ENCODE measurements around the gene RAPGEF3.
A peak's percentile ranks its signal among the peaks of the same experiment; 100 is the strongest.

RAPGEF3 gene

GRCh38 chr12:47704719-47705118, 54.0 kb downstream of the RAPGEF3 start:
- peaks cover 29% of the 10 kb centered on the region for H4K20me1 ChIP-seq (ENCODE audit: insufficient read depth, low read length, poor library complexity, severe bottlenecking)
- peaks cover 75% of the 10 kb centered on the region for H3K79me2 ChIP-seq (ENCODE audit: insufficient read depth, low read length)
- no peaks in the 10 kb centered on the region; the same call in 1 of the 2 replicates for H3K36me3 ChIP-seq (ENCODE audit: insufficient read depth, low read length)
- no peak for TF ChIP-seq EZH2phosphoT487 (IDR thresholded peaks at IDR 0.05; ENCODE audit: borderline replicate concordance)
- no peak for TF ChIP-seq CTCF (conservative IDR thresholded peaks at IDR 0.05; ENCODE audit: low read length)
- no peaks in the 10 kb centered on the region for H3K9me2 ChIP-seq (replicated peaks; ENCODE audit: low read depth, low read length)
- H3F3A ChIP-seq (ENCODE audit: low read depth), result no peaks in the 10 kb centered on the region
- peak overlapping the region; percentile 84 for H3K9ac ChIP-seq (ENCODE audit: low read depth, low read length, poor library complexity, severe bottlenecking)
- no peak overlapping the region for H2AFZ ChIP-seq (ENCODE audit: low read length)
- no peaks in the 10 kb centered on the region for H3K27me3 ChIP-seq (ENCODE audit: insufficient read depth, low read length, poor library complexity, severe bottlenecking)
- no peaks in the 10 kb centered on the region for H3K9me3 ChIP-seq (ENCODE audit: insufficient read depth, low read depth, low read length)
- peak overlapping the region; percentile 81 for H3K4me2 ChIP-seq (ENCODE audit: low read depth, low read length, poor library complexity, severe bottlenecking)
- H3K4me1 ChIP-seq (ENCODE audit: insufficient read depth, low read length, poor library complexity, severe bottlenecking), result peaks cover 76% of the 10 kb centered on the region
- peak overlapping the region; percentile 79 for H3K4me3 ChIP-seq (ENCODE audit: low read length, poor library complexity, severe bottlenecking)

- TF ChIP-seq EZH2phosphoT487 (IDR thresholded peaks at IDR 0.05; ENCODE audit: borderline replicate concordance) (no peak), CTCF (conservative IDR thresholded peaks at IDR 0.05; ENCODE audit: low read length) (no peak)
- no peaks in the 10 kb centered on the region for H3K9me2 ChIP-seq (replicated peaks; ENCODE audit: low read depth, low read length)
- no peaks in the 10 kb centered on the region for H3F3A ChIP-seq (ENCODE audit: low read depth)
- H3K4me2 ChIP-seq (ENCODE audit: low read depth, low read length, poor library complexity, severe bottlenecking), result peak overlapping the region; percentile 81
- H3K9me3 ChIP-seq (ENCODE audit: insufficient read depth, low read depth, low read length), result no peaks in the 10 kb centered on the region
- H3K4me3 ChIP-seq (ENCODE audit: low read length, poor library complexity, severe bottlenecking), result peak overlapping the region; percentile 30
- peaks cover 15% of the 10 kb centered on the region for H3K36me3 ChIP-seq (ENCODE audit: insufficient read depth, low read length)
- peaks cover 28% of the 10 kb centered on the region for H4K20me1 ChIP-seq (ENCODE audit: insufficient read depth, low read length, poor library complexity, severe bottlenecking)
- peaks cover 49% of the 10 kb centered on the region for H3K4me1 ChIP-seq (ENCODE audit: insufficient read depth, low read length, poor library complexity, severe bottlenecking)
- H3K9ac ChIP-seq (ENCODE audit: low read depth, low read length, poor library complexity, severe bottlenecking), result peak overlapping the region; percentile 9
- H3K79me2 ChIP-seq (ENCODE audit: insufficient read depth, low read length), result peaks cover 60% of the 10 kb centered on the region
- no peaks in the 10 kb centered on the region for H3K27me3 ChIP-seq (ENCODE audit: insufficient read depth, low read length, poor library complexity, severe bottlenecking)
- H2AFZ ChIP-seq (ENCODE audit: low read length), result no peak overlapping the region
Observed at GRCh38 chr12:47700263-47700662, 58.4 kb downstream of the RAPGEF3 start.

GRCh38 chr12:47698631-47699030, 60.0 kb downstream of the RAPGEF3 start:
- H3K27me3 ChIP-seq (ENCODE audit: insufficient read depth, low read length, poor library complexity, severe bottlenecking), result no peaks in the 10 kb centered on the region
- peaks cover 27% of the 10 kb centered on the region for H3K36me3 ChIP-seq (ENCODE audit: insufficient read depth, low read length)
- no peak for TF ChIP-seq EZH2phosphoT487 (IDR thresholded peaks at IDR 0.05; ENCODE audit: borderline replicate concordance)
- TF ChIP-seq CTCF (conservative IDR thresholded peaks at IDR 0.05; ENCODE audit: low read length), result no peak
- peaks cover 21% of the 10 kb centered on the region for H4K20me1 ChIP-seq (ENCODE audit: insufficient read depth, low read length, poor library complexity, severe bottlenecking)
- no peaks in the 10 kb centered on the region for H3F3A ChIP-seq (ENCODE audit: low read depth)
- H3K4me1 ChIP-seq (ENCODE audit: insufficient read depth, low read length, poor library complexity, severe bottlenecking), result peaks cover 40% of the 10 kb centered on the region
- no peak overlapping the region for H3K4me2 ChIP-seq (ENCODE audit: low read depth, low read length, poor library complexity, severe bottlenecking)
- peaks cover 44% of the 10 kb centered on the region for H3K79me2 ChIP-seq (ENCODE audit: insufficient read depth, low read length)
- H3K9ac ChIP-seq (ENCODE audit: low read depth, low read length, poor library complexity, severe bottlenecking), result no peak overlapping the region
- H3K9me2 ChIP-seq (replicated peaks; ENCODE audit: low read depth, low read length), result no peaks in the 10 kb centered on the region
- no peak overlapping the region for H3K4me3 ChIP-seq (ENCODE audit: low read length, poor library complexity, severe bottlenecking)
- H3K9me3 ChIP-seq (ENCODE audit: insufficient read depth, low read depth, low read length), result no peaks in the 10 kb centered on the region
- H2AFZ ChIP-seq (ENCODE audit: low read length), result no peak overlapping the region
